Measurements from ENCODE around the gene CCZ1B. TPM values are rescaled to one million over a fixed set of nuclear protein-coding genes. Genes with fewer than 3 reads are reported as not detected.
"Not testable (repeated sequence)": the region's sequence is repeated elsewhere in the genome, so short reads cannot be mapped to it uniquely, and the experiment has no call there.

CCZ1B gene
- total and polyA plus RNA-seq, 2 of the 8 experiments (the other 6 are each of a cell fraction or from before 2014, with no cell fraction given): 18.0 to 55.2 TPM

GRCh38 chr7:6825236-6826125 is 594 bp downstream of the CCZ1B start:
- H3K23ac ChIP-seq (ENCODE audit: insufficient read length); H3K9ac ChIP-seq (replicated peaks in 1 of 4; ENCODE audit: extremely low read depth in 1 of 4, low read depth in 3 of 4, low read length in 3 of 4); H3K23me2 ChIP-seq (ENCODE audit: low read depth, low read length); H2BK20ac ChIP-seq (ENCODE audit: low read length); FAIRE-seq; H3K36me3 ChIP-seq (ENCODE audit: control insufficient read depth in 2 of 4, insufficient read depth in 4 of 4, low read length in 3 of 4); H2BK5ac ChIP-seq (ENCODE audit: low read depth, low read length); H3K4me1 ChIP-seq (replicated peaks in 1 of 4; ENCODE audit: control insufficient read depth in 3 of 4, insufficient read depth in 4 of 4, low read length in 3 of 4); H3K27ac ChIP-seq (ENCODE audit: low read depth, low read length); H4K8ac ChIP-seq (ENCODE audit: extremely low read depth, insufficient read depth, low read length); H2AK5ac ChIP-seq (ENCODE audit: low read depth, low read length); H4K20me1 ChIP-seq (replicated peaks in 1 of 2; ENCODE audit: control insufficient read depth in 1 of 2, insufficient read depth in 2 of 2, low read length in 2 of 2); H2BK12ac ChIP-seq (ENCODE audit: low read depth, low read length); H4K5ac ChIP-seq (ENCODE audit: insufficient read length, low read depth, low read length); H2BK120ac ChIP-seq (replicated peaks; ENCODE audit: low read depth, low read length); H3K18ac ChIP-seq (ENCODE audit: extremely low read depth, low read length); H2AFZ ChIP-seq (ENCODE audit: low read length); H3K27me3 ChIP-seq (replicated peaks in 1 of 4; ENCODE audit: control insufficient read depth in 3 of 4, extremely low read depth in 1 of 4, insufficient read depth in 3 of 4, low read length in 3 of 4); H3K9me3 ChIP-seq (ENCODE audit: insufficient read depth in 2 of 2, low read depth in 1 of 2, low read length in 1 of 2); H4K91ac ChIP-seq (replicated peaks; ENCODE audit: insufficient read length, low read length); H3K4ac ChIP-seq (replicated peaks; ENCODE audit: insufficient read length, low read depth, low read length); POLR2A ChIA-PET (ENCODE audit: partially characterized antibody); H3K56ac ChIP-seq (replicated peaks; ENCODE audit: insufficient read length, low read depth, low read length); H2BK15ac ChIP-seq (ENCODE audit: low read length); H3K79me1 ChIP-seq (ENCODE audit: low read depth, low read length); DNase-seq (ENCODE audit: low read depth in 1 of 2, low spot score in 2 of 2); H3K14ac ChIP-seq (ENCODE audit: insufficient read length); H3K79me2 ChIP-seq (ENCODE audit: control insufficient read depth in 1 of 2, insufficient read depth in 2 of 2, low read length in 2 of 2): not testable (repeated sequence)
- WGBS, 2 experiments (ENCODE audit: extremely low coverage in 1 of 2, insufficient coverage in 1 of 2, insufficient read length in 1 of 2, insufficient replicate concordance in 2 of 2, low coverage in 1 of 2, low lambda C conversion rate in 2 of 2, missing lambda C conversion rate in 1 of 2): no CpG with 5 or more reads among the region's 42 CpGs
- CTCF ChIA-PET (ENCODE audit: partially characterized antibody): interaction anchor here (0.6 kb wide), 1 partner anchor 185 kb away, joined by 3 read pairs; no protein-coding TSS in a partner anchor
- Histone ChIP-seq H3K4me3 (ENCODE audit: extremely low read depth in 1 of 4, insufficient read depth in 2 of 4, low read depth in 3 of 4, low read length in 4 of 4) (peak overlapping the region in 3 of 4 experiments; percentile 14 to 57 (median 20); a peak in 3 of 8 replicates), H3K4me2 (ENCODE audit: insufficient read depth in 1 of 2, low read depth in 2 of 2, low read length in 2 of 2) (peak overlapping the region in 1 of 2 experiments; percentile 21; a peak in 1 of 4 replicates)

All from H1 (cell line).